22Rv1 (cell line): ENCODE data around the gene ZNF326.

Experiments
- ZFX ChIP-seq: fragments of 450-650 bp; IDR thresholded peaks from 2 replicates; pipeline ENCODE4 v1.6.1; 2017; ENCODE audit warnings: antibody characterized with exemption, borderline replicate concordance
- TF ChIP-seq, protein P1 (sequence below): fragments of 450-650 bp; IDR thresholded peaks from 2 replicates; pipeline ENCODE4 v1.5.1; 2017; ENCODE audit warnings: mild to moderate bottlenecking

DNA sequence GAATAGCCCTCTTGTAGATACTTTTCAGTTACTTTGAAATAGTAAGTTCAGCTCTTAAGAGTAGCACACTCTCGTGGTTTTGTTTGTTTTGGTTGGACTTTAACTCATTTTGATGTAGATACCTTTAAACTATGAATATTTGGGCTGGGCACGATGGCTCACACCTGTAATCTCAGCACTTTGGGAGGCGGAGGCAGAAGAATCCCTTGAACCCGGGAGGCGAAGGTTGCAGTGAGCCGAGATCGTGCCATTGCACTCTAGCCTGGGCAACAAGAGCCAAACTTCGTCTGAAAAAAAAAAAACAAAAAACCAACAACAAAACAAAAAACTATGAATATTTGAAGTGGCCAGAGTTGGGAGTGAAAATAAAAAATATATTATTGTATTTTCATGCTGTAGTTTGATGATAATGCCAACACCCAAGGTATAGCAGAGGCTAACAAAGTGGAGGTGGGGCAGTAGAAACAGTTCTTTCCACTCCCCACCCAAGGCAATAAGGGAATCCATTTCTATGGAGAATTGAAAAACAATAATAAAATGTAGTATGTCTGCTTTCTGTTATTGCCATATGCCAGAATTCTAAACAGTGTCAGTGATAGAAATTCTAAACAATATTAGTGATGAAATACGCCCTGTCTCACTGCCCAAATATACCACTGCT is 1.7 kb downstream of the ZNF326 start:
- TF ChIP-seq ZFX = no peak
- TF ChIP-seq, protein P1, sequence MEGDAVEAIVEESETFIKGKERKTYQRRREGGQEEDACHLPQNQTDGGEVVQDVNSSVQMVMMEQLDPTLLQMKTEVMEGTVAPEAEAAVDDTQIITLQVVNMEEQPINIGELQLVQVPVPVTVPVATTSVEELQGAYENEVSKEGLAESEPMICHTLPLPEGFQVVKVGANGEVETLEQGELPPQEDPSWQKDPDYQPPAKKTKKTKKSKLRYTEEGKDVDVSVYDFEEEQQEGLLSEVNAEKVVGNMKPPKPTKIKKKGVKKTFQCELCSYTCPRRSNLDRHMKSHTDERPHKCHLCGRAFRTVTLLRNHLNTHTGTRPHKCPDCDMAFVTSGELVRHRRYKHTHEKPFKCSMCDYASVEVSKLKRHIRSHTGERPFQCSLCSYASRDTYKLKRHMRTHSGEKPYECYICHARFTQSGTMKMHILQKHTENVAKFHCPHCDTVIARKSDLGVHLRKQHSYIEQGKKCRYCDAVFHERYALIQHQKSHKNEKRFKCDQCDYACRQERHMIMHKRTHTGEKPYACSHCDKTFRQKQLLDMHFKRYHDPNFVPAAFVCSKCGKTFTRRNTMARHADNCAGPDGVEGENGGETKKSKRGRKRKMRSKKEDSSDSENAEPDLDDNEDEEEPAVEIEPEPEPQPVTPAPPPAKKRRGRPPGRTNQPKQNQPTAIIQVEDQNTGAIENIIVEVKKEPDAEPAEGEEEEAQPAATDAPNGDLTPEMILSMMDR = no peak
